Dedifferentiated amniotic fluid mesenchymal stem cell (primary cell): ENCODE results near the gene CXCL11.
"Not testable (repeated sequence)": the region's sequence is repeated elsewhere in the genome, so short reads cannot be mapped to it uniquely, and the experiment has no call there.

ENCODE experiments used
- DNase-seq: peaks from one replicate; pipeline ENCODE4 v3.0.0-alpha.2; 2016; ENCODE audit errors: extremely low spot score

The CXCL11 gene

GRCh38 chr4:76001700-76002099 lies 34.2 kb downstream of the CXCL11 start:
- DNase-seq: no peak

GRCh38 chr4:76000279-76000678 lies 35.6 kb downstream of the CXCL11 start:
- no peak for DNase-seq

- not testable (repeated sequence) for DNase-seq
These were observed 37.2 kb downstream of the CXCL11 start for GRCh38 chr4:75998525-75999147.

GRCh38 chr4:75997946-75998345 lies 37.9 kb downstream of the CXCL11 start:
- no peak for DNase-seq

- DNase-seq: no peak
These were observed 38.8 kb downstream of the CXCL11 start for GRCh38 chr4:75997081-75997480.

GRCh38 chr4:75995727-75996126 lies 40.1 kb downstream of the CXCL11 start:
- DNase-seq: peak; percentile 82

- no peak for DNase-seq
These were observed 43.4 kb downstream of the CXCL11 start for GRCh38 chr4:75992462-75992861.

GRCh38 chr4:75989846-75990528 lies 45.9 kb downstream of the CXCL11 start:
- DNase-seq: peak; percentile 23

GRCh38 chr4:75985116-75985515 lies 50.8 kb downstream of the CXCL11 start:
- DNase-seq: peak; percentile 43
